K562 (cell line): ENCODE data around the gene ERBB3. TPM values are rescaled to one million over a fixed set of nuclear protein-coding genes. Genes with fewer than 3 reads are reported as not detected.
A peak's percentile ranks its signal among the peaks of the same experiment; 100 is the strongest.

Source experiments
- ATAC-seq: fragments of 200-7000 bp; cut with Tn5 transposase; 3 replicates; pipeline ENCODE4 v1.9.1; 2020; ENCODE audit warnings: moderate library complexity
- BruUV-seq: library from RNA; stranded (reverse); fragments of 400-500 nt; replicated peaks from 2 replicates; lab custom pipeline; 2021; lab: Mats Ljungman, UMichigan
- CTCF ChIA-PET: fragments of 300-600 bp; formaldehyde crosslinking; extraction: SDS; loops from one replicate; lab custom pipeline; 2021; ENCODE audit warnings: low intra/inter-chr PET ratio; lab: Yijun Ruan, JAX
- POLR2A ChIA-PET: fragments of 300-600, 350-650 bp; sonication (Branson Sonifier 250); formaldehyde crosslinking; extraction: SDS; loops from one replicate; lab custom pipeline; 2021; ENCODE audit warnings: antibody characterized with exemption, inconsistent platforms; lab: Yijun Ruan, JAX
- DNase-seq, 4 experiments: peaks; one replicate each; pipeline versions ENCODE4 v3.0.0 to v3.0.0-alpha.2; 2011 to 2018; ENCODE audit warnings: low spot score in 3 of 4, mixed read lengths in 3 of 4; ENCODE audit errors: extremely low read depth in 1 of 4
- FAIRE-seq: peaks from 2 replicates; lab custom pipeline; 2011; peaks lifted over from hg19 to GRCh38; lab: Jason Lieb, UNC
- H2AFZ ChIP-seq: 2 replicates; pipeline ENCODE4 v1.6.0; 2011; ENCODE audit warnings: low read depth, low read length, control low read depth, inconsistent platforms
- H3K27ac ChIP-seq: fragments of 200-600 bp; 3 replicates; pipeline ENCODE4 v1.8.0; 2011; ENCODE audit warnings: low read depth, mild to moderate bottlenecking, control low read depth, inconsistent platforms, low read length, moderate library complexity, mixed read lengths; ENCODE audit errors: extremely low read depth
- H3K27me3 ChIP-seq, 2 experiments: fragments of 300-600 bp in 1 of 2; 2 replicates in 1 of 2; 3 replicates in 1 of 2; pipeline versions ENCODE4 v1.6.0 to v1.8.0; 2011; ENCODE audit warnings: inconsistent platforms in 2 of 2, low read length in 2 of 2, mild to moderate bottlenecking in 1 of 2, mixed read lengths in 1 of 2, moderate library complexity in 1 of 2; ENCODE audit not compliant: control insufficient read depth in 2 of 2, insufficient read depth in 2 of 2
- H3K36me3 ChIP-seq: fragments of 300-600 bp; 3 replicates; pipeline ENCODE4 v1.8.0; 2011; ENCODE audit warnings: mild to moderate bottlenecking, low read length, inconsistent platforms; ENCODE audit not compliant: control insufficient read depth, insufficient read depth
- H3K4me1 ChIP-seq, 2 experiments: fragments of 200-600 bp in 1 of 2; replicated peaks in 1 of 2; 2 replicates in 1 of 2; 3 replicates in 1 of 2; pipeline versions ENCODE4 v1.5.1 to v1.8.0; 2011; ENCODE audit warnings: inconsistent platforms in 2 of 2, low read length in 2 of 2, mild to moderate bottlenecking in 1 of 2, mixed read lengths in 1 of 2, moderate library complexity in 1 of 2; ENCODE audit not compliant: control insufficient read depth in 2 of 2, insufficient read depth in 2 of 2
- H3K4me2 ChIP-seq: 2 replicates; pipeline ENCODE4 v1.6.1; 2011; ENCODE audit warnings: low read length, control low read depth, inconsistent platforms, mixed read lengths; ENCODE audit not compliant: insufficient read depth
- H3K4me3 ChIP-seq: fragments of 200-600 bp; sonication (generic), shearing (Covaris generic); 2 replicates; pipeline ENCODE4 v1.5.1; 2016; ENCODE audit warnings: control low read depth, inconsistent platforms
- H3K79me2 ChIP-seq: fragments of 200-600 bp; 3 replicates; pipeline ENCODE4 v1.8.0; 2011; ENCODE audit warnings: low read length, inconsistent platforms; ENCODE audit not compliant: control insufficient read depth, insufficient read depth
- H3K9ac ChIP-seq, 2 experiments: 2 replicates each; pipeline versions ENCODE4 v1.6.0 to v1.6.1; 2011; ENCODE audit warnings: low read depth in 2 of 2, low read length in 2 of 2, control low read depth in 1 of 2, inconsistent platforms in 1 of 2, mild to moderate bottlenecking in 1 of 2, mixed read lengths in 1 of 2; ENCODE audit not compliant: insufficient read depth in 1 of 2
- H3K9me1 ChIP-seq: one replicate; pipeline ENCODE4 v1.6.0; 2011; ENCODE audit warnings: inconsistent platforms, mild to moderate bottlenecking, low read length, moderate library complexity; ENCODE audit not compliant: control insufficient read depth, insufficient read depth
- H3K9me3 ChIP-seq: replicated peaks from 2 replicates; pipeline ENCODE4 v1.5.1; 2011; ENCODE audit warnings: low read depth, low read length, inconsistent platforms; ENCODE audit not compliant: control insufficient read depth, insufficient read depth
- H4K20me1 ChIP-seq: replicated peaks from 2 replicates; pipeline ENCODE4 v1.6.1; 2011; ENCODE audit warnings: low read length, inconsistent platforms, mixed read lengths; ENCODE audit not compliant: control insufficient read depth, insufficient read depth
- ESRRA ChIP-seq: fragments of 450-650 bp; IDR thresholded peaks from 2 replicates; pipeline ENCODE4 v1.6.1; 2014; ENCODE audit warnings: low read depth, mild to moderate bottlenecking, moderate library complexity, borderline replicate concordance
- HMG20B ChIP-seq: fragments of 250-450 bp; sonication (Bioruptor Pico); IDR thresholded peaks from 2 replicates; pipeline ENCODE4 v1.5.0; 2021; ENCODE audit warnings: mild to moderate bottlenecking
- LEF1 ChIP-seq: fragments of 450-650 bp; IDR thresholded peaks from 2 replicates; pipeline ENCODE4 v1.6.1; 2016; ENCODE audit warnings: mild to moderate bottlenecking
- MCM2 ChIP-seq: fragments of 450-650 bp; IDR thresholded peaks from 2 replicates; pipeline ENCODE4 v1.6.1; 2017; ENCODE audit warnings: low read depth, mild to moderate bottlenecking
- MIER1 ChIP-seq: fragments of 450-650 bp; IDR thresholded peaks from 2 replicates; pipeline ENCODE4 v1.6.1; 2016; ENCODE audit warnings: antibody characterized with exemption, mild to moderate bottlenecking, low read depth
- MTA3 ChIP-seq: fragments of 450-650 bp; formaldehyde crosslinking; IDR thresholded peaks from 2 replicates; pipeline ENCODE4 v1.6.1; 2017; ENCODE audit warnings: mild to moderate bottlenecking, borderline replicate concordance
- NFXL1 ChIP-seq: fragments of 450-650 bp; formaldehyde crosslinking; IDR thresholded peaks from 2 replicates; pipeline ENCODE4 v1.4.0; 2021; ENCODE audit warnings: mild to moderate bottlenecking
- NFYB ChIP-seq: IDR thresholded peaks from 2 replicates; pipeline ENCODE4 v1.6.1; 2011; ENCODE audit warnings: mild to moderate bottlenecking, moderate library complexity; ENCODE audit not compliant: insufficient read length; ENCODE audit errors: extremely low read depth
- RFX7 ChIP-seq: fragments of 250-450 bp; sonication (Bioruptor Pico); IDR thresholded peaks from 2 replicates; pipeline ENCODE4 v1.5.1; 2021; ENCODE audit warnings: mild to moderate bottlenecking
- SIN3B ChIP-seq: fragments of 450-650 bp; IDR thresholded peaks from 2 replicates; pipeline ENCODE4 v1.6.1; 2017; ENCODE audit warnings: low read depth, mild to moderate bottlenecking, moderate library complexity
- THAP7 ChIP-seq: fragments of 250-450 bp; sonication (Bioruptor Pico); IDR thresholded peaks from 2 replicates; pipeline ENCODE4 v1.5.0; 2021
- ZBTB1 ChIP-seq: sonication (generic); formaldehyde crosslinking; IDR thresholded peaks from 2 replicates; pipeline ENCODE4 v1.8.1; 2023; ENCODE audit warnings: missing genetic modification reagents, low read depth, mild to moderate bottlenecking, borderline replicate concordance
- ZNF134 ChIP-seq: fragments of 250-450 bp; sonication (Bioruptor Pico); conservative IDR thresholded peaks from 2 replicates; pipeline ENCODE4 v1.4.0; 2020
- ZNF175 ChIP-seq: fragments of 200-800 bp; sonication (Bioruptor generic); IDR thresholded peaks from 2 replicates; pipeline ENCODE4 v1.6.1; 2016; ENCODE audit warnings: low read depth, mild to moderate bottlenecking, missing genetic modification characterization, missing compliant biosample characterization
- ZNF232 ChIP-seq: sonication (generic); formaldehyde crosslinking; IDR thresholded peaks from 2 replicates; pipeline ENCODE4 v1.8.0; 2022; ENCODE audit warnings: mild to moderate bottlenecking, missing genetic modification reagents
- ZNF280B ChIP-seq: fragments of 250-450 bp; sonication (Bioruptor Pico); IDR thresholded peaks from 2 replicates; pipeline ENCODE4 v1.5.1; 2021; ENCODE audit warnings: mild to moderate bottlenecking
- ZNF589 ChIP-seq: fragments of 200-800 bp; sonication (Bioruptor generic); IDR thresholded peaks from 2 replicates; pipeline ENCODE4 v1.6.1; 2016; ENCODE audit warnings: low read depth, missing genetic modification characterization, missing compliant biosample characterization
- WGBS: fragments of 100-300 bp; shearing (Covaris generic); methylation state at CpG from one replicate; pipeline ENCODE4 v1.1.6; 2016; ENCODE audit warnings: low coverage, mixed read lengths; ENCODE audit not compliant: insufficient coverage; ENCODE audit errors: missing lambda C conversion rate; 5-methylcytosine and 5-hydroxymethylcytosine counted together
- in situ Hi-C: fragments of 300-500 bp; cut with MboI; formaldehyde crosslinking; loops from 4 replicates; pipeline ENCODE4 v1.15.0; 2018; ENCODE audit warnings: inconsistent platforms, mixed read lengths
- intact Hi-C: fragments of 100-400 bp; cut with micrococcal nuclease; formaldehyde crosslinking; loops from 2 replicates; pipeline ENCODE4 v1.14.2; 2022
- polyA plus RNA-seq, 8 experiments: library from polyadenylated mRNA; depleted of rRNA in 4 of 8; stranded (reverse) in 5 of 8; unstranded in 3 of 8; fragments of >200 nt; fragmentation: Nextera tagmentation in 2 of 8; fragmentation: Illumina TruSeq in 1 of 8; extraction: Ambion mirVana in 2 of 8; extraction: Trizol in 1 of 8; gene quantifications; 2 replicates each; pipeline versions ENCODE4 v1.2.1 to v1.2.3, GENCODE V29; 2011 to 2014; ENCODE audit warnings: inconsistent platforms in 1 of 8, missing spikeins in 1 of 8
- total RNA-seq, 7 experiments: library from RNA; depleted of rRNA in 6 of 7; stranded (reverse); fragments of >200 nt in 6 of 7; fragmentation: Illumina TruSeq in 2 of 7; extraction: Trizol in 2 of 7; gene quantifications; 2 replicates each; pipeline versions ENCODE4 v1.2.1 to v1.2.3, GENCODE V29; 2011 to 2021; ENCODE audit warnings: low replicate concordance in 1 of 7

ERBB3 gene
- total and polyA plus RNA-seq, 9 of the 15 experiments (the other 6 are each of a cell fraction or from before 2014, with no cell fraction given): 1.5 to 5.4 (median 3.8) TPM

GRCh38 chr12:56086608-56087007, 6.6 kb downstream of the ERBB3 start:
- Histone ChIP-seq H3K79me2 (no peaks in the 10 kb centered on the region), H3K9me3 (no peaks in the 10 kb centered on the region)
- CTCF ChIA-PET: interaction anchor here (0.5 kb wide), 1 partner anchor 651 kb away, joined by 6 read pairs; no protein-coding TSS in a partner anchor
- FAIRE-seq: no peak
- no peak for TF ChIP-seq SIN3B
- no peak for TF ChIP-seq ZNF134 (CRISPR knock-in tag)
- no peak for TF ChIP-seq MTA3
- no peak for TF ChIP-seq HMG20B (CRISPR knock-in tag)
- no peak for TF ChIP-seq THAP7 (CRISPR knock-in tag)
- TF ChIP-seq ZNF589: no peak
- no peak for TF ChIP-seq MCM2
- no peak for TF ChIP-seq ZBTB1 (CRISPR knock-in tag)
- no peak for TF ChIP-seq LEF1
- no peak for TF ChIP-seq NFXL1
- TF ChIP-seq RFX7 (CRISPR knock-in tag): no peak
- TF ChIP-seq ZNF280B: no peak
- TF ChIP-seq ZNF232 (CRISPR knock-in tag): no peak
- TF ChIP-seq NFYB: no peak
- TF ChIP-seq MIER1: no peak
- TF ChIP-seq ZNF175: no peak
- TF ChIP-seq ESRRA: no peak
- TF ChIP-seq, all 486 proteins: peak for 0
- H3K27me3 ChIP-seq: no peaks in the 10 kb centered on the region; a peak in 1 of 5 replicates
- in situ Hi-C loops (no loop called here), intact Hi-C loops (no loop called here)
- POLR2A ChIA-PET: interaction anchor here (0.6 to 1.9 kb wide), 2 partner anchors 18 to 125 kb away, joined by 3 to 6 read pairs; partner anchors contain the start of gene PA2G4
- no peaks in the 10 kb centered on the region for H3K9me1 ChIP-seq
- peaks cover 24 to 28% of the 10 kb centered on the region in 2 experiments for H3K4me1 ChIP-seq
- 49% methylated on average over 6 of the region's 6 CpGs for WGBS
- H3K4me2 ChIP-seq: no peak overlapping the region
- H3K36me3 ChIP-seq: no peaks in the 10 kb centered on the region
- H4K20me1 ChIP-seq: no peaks in the 10 kb centered on the region
- peak in 1 of 4 experiments; percentile 5 for DNase-seq
- H3K27ac ChIP-seq: no peak overlapping the region
- H3K9ac ChIP-seq: no peak overlapping the region; a peak in 1 of 4 replicates
- ATAC-seq: no peak
- no peak overlapping the region for H2AFZ ChIP-seq
- BruUV-seq: no TSS peak
- H3K4me3 ChIP-seq: no peak overlapping the region
